OCI-LY3 (cell line): ENCODE measurements around the gene LSS.

Experiments used
- CTCF ChIP-seq: fragments of 200-600, 300-600 bp; sonication (generic); IDR thresholded peaks from 2 replicates; pipeline ENCODE4 v1.5.1; 2014; ENCODE audit warnings: antibody characterized with exemption, low read length, low read depth
- EZH2phosphoT487 ChIP-seq: fragments of 200-600 bp; shearing (Covaris generic); IDR thresholded peaks from 2 replicates; pipeline ENCODE4 v1.6.1; 2018; ENCODE audit warnings: antibody characterized with exemption, mixed run types, low read depth

- no peak for TF ChIP-seq CTCF
- TF ChIP-seq EZH2phosphoT487: no peak
Observed at GRCh38 chr21:46246345-46246744, 17.8 kb upstream of the LSS start.
